H9 (cell line): Measurements from ENCODE around the gene TADA2A. TPM values are rescaled to one million over a fixed set of nuclear protein-coding genes. Genes with fewer than 3 reads are reported as not detected.

Source experiments
- DNase-seq: peaks from one replicate; pipeline ENCODE4 v3.0.0-alpha.2; 2017
- H2AFZ ChIP-seq: one replicate; pipeline ENCODE4 v1.6.1; 2013; ENCODE audit warnings: mild to moderate bottlenecking, low read length, control low read depth, moderate library complexity
- H2AK5ac ChIP-seq: 2 replicates; pipeline ENCODE4 v1.6.1; 2013; ENCODE audit warnings: low read length, control low read depth, mixed read lengths; ENCODE audit not compliant: insufficient read length
- H2BK120ac ChIP-seq: one replicate; pipeline ENCODE4 v1.6.1; 2013; ENCODE audit warnings: low read depth, mild to moderate bottlenecking, low read length, control low read depth, inconsistent platforms; ENCODE audit not compliant: poor library complexity, severe bottlenecking
- H2BK12ac ChIP-seq: 2 replicates; pipeline ENCODE4 v1.6.1; 2013; ENCODE audit warnings: low read length, control low read depth, mixed read lengths, low read depth; ENCODE audit not compliant: insufficient read length
- H2BK15ac ChIP-seq: 2 replicates; pipeline ENCODE4 v1.6.1; 2013; ENCODE audit warnings: low read depth, low read length, control low read depth
- H2BK20ac ChIP-seq: one replicate; pipeline ENCODE4 v1.6.1; 2013; ENCODE audit warnings: low read depth, mild to moderate bottlenecking, low read length, control low read depth, inconsistent platforms; ENCODE audit not compliant: poor library complexity, severe bottlenecking
- H2BK5ac ChIP-seq: 2 replicates; pipeline ENCODE4 v1.6.1; 2013; ENCODE audit warnings: low read length, control low read depth, mixed read lengths; ENCODE audit not compliant: insufficient read length
- H3K14ac ChIP-seq: 2 replicates; pipeline ENCODE4 v1.6.1; 2013; ENCODE audit warnings: low read length, control low read depth; ENCODE audit not compliant: insufficient read depth
- H3K18ac ChIP-seq: 2 replicates; pipeline ENCODE4 v1.6.1; 2013; ENCODE audit warnings: low read depth, mild to moderate bottlenecking, mixed read lengths, low read length, control low read depth; ENCODE audit not compliant: insufficient read length
- H3K23ac ChIP-seq: 2 replicates; pipeline ENCODE4 v1.6.1; 2013; ENCODE audit warnings: low read length, control low read depth, mixed read lengths, low read depth; ENCODE audit not compliant: insufficient read length
- H3K23me2 ChIP-seq: 2 replicates; pipeline ENCODE4 v1.6.1; 2013; ENCODE audit warnings: low read depth, mild to moderate bottlenecking, mixed read lengths, low read length, control low read depth; ENCODE audit not compliant: insufficient read length, poor library complexity, severe bottlenecking
- H3K27ac ChIP-seq: 2 replicates; pipeline ENCODE4 v1.5.1; 2013; ENCODE audit warnings: low read length, control low read depth, mixed read lengths, low read depth; ENCODE audit not compliant: insufficient read length
- H3K27me3 ChIP-seq: 2 replicates; pipeline ENCODE4 v1.6.1; 2013; ENCODE audit warnings: low read length, control low read depth, inconsistent platforms; ENCODE audit not compliant: insufficient read depth
- H3K4ac ChIP-seq: 2 replicates; pipeline ENCODE4 v1.6.1; 2013; ENCODE audit warnings: low read depth, mild to moderate bottlenecking, control low read depth, inconsistent platforms, low read length, moderate library complexity
- H3K4me1 ChIP-seq: 2 replicates; pipeline ENCODE4 v1.6.1; 2013; ENCODE audit warnings: low read length, control low read depth, inconsistent platforms; ENCODE audit not compliant: insufficient read depth
- H3K4me2 ChIP-seq: 2 replicates; pipeline ENCODE4 v1.6.1; 2013; ENCODE audit warnings: low read length, control low read depth, mixed read lengths; ENCODE audit not compliant: insufficient read length, insufficient read depth
- H3K56ac ChIP-seq: 2 replicates; pipeline ENCODE4 v1.6.1; 2013; ENCODE audit warnings: low read depth, mild to moderate bottlenecking, mixed read lengths, low read length, control low read depth; ENCODE audit not compliant: insufficient read length
- H3K79me1 ChIP-seq: 2 replicates; pipeline ENCODE4 v1.6.1; 2013; ENCODE audit warnings: low read depth, mild to moderate bottlenecking, moderate library complexity, low read length, control low read depth, inconsistent platforms; ENCODE audit not compliant: insufficient read depth, poor library complexity, severe bottlenecking
- H3K79me2 ChIP-seq: 2 replicates; pipeline ENCODE4 v1.6.1; 2013; ENCODE audit warnings: low read length, control low read depth, inconsistent platforms; ENCODE audit not compliant: insufficient read depth
- H3K9ac ChIP-seq: 2 replicates; pipeline ENCODE4 v1.6.1; 2013; ENCODE audit warnings: low read length, control low read depth, mixed read lengths; ENCODE audit not compliant: insufficient read length; ENCODE audit errors: extremely low read depth
- H3K9me3 ChIP-seq: one replicate; pipeline ENCODE4 v1.6.1; 2013; ENCODE audit warnings: low read depth, low read length, inconsistent platforms; ENCODE audit not compliant: control insufficient read depth
- H3T11ph ChIP-seq: one replicate; pipeline ENCODE4 v1.6.1; 2013; ENCODE audit warnings: mild to moderate bottlenecking, low read length, control low read depth, inconsistent platforms
- H4K20me1 ChIP-seq: one replicate; pipeline ENCODE4 v1.6.1; 2013; ENCODE audit not compliant: control insufficient read depth, insufficient read length, insufficient read depth
- H4K5ac ChIP-seq: 2 replicates; pipeline ENCODE4 v1.6.1; 2013; ENCODE audit warnings: low read depth, mild to moderate bottlenecking, mixed read lengths, low read length, control low read depth; ENCODE audit not compliant: insufficient read length
- H4K8ac ChIP-seq: replicated peaks from 2 replicates; pipeline ENCODE4 v1.6.1; 2013; ENCODE audit warnings: low read length, control low read depth, mixed read lengths, low read depth; ENCODE audit not compliant: insufficient read length
- H4K91ac ChIP-seq: 2 replicates; pipeline ENCODE4 v1.6.1; 2013; ENCODE audit warnings: low read depth, mild to moderate bottlenecking, moderate library complexity, mixed read lengths, low read length, control low read depth; ENCODE audit not compliant: insufficient read length
- H3K27ac Mint-ChIP-seq, 3 experiments: 2 replicates in 2 of 3; 3 replicates in 1 of 3; pipeline ENCODE4 v1.8.0; 2020 to 2021; ENCODE audit warnings: mixed read lengths in 3 of 3, mild to moderate bottlenecking in 1 of 3, moderate library complexity in 1 of 3
- H3K27me3 Mint-ChIP-seq: 2 replicates; pipeline ENCODE4 v1.8.0; 2021; ENCODE audit warnings: low read depth, mild to moderate bottlenecking, moderate library complexity, mixed read lengths
- H3K36me3 Mint-ChIP-seq, 3 experiments: 2 replicates in 2 of 3; 3 replicates in 1 of 3; pipeline ENCODE4 v1.8.0; 2020 to 2021; ENCODE audit warnings: low read depth in 3 of 3, mixed read lengths in 3 of 3; ENCODE audit not compliant: insufficient read depth in 1 of 3
- H3K4me1 Mint-ChIP-seq, 2 experiments: 2 replicates each; pipeline ENCODE4 v1.8.0; 2020; ENCODE audit warnings: mixed read lengths in 2 of 2
- H3K4me3 Mint-ChIP-seq, 2 experiments: 2 replicates in 1 of 2; 3 replicates in 1 of 2; pipeline ENCODE4 v1.8.0; 2020 to 2021; ENCODE audit warnings: mild to moderate bottlenecking in 2 of 2, mixed read lengths in 2 of 2, moderate library complexity in 1 of 2
- H3K9me3 Mint-ChIP-seq, 2 experiments: 2 replicates in 1 of 2; 3 replicates in 1 of 2; pipeline ENCODE4 v1.8.0; 2020; ENCODE audit warnings: mild to moderate bottlenecking in 2 of 2, mixed read lengths in 2 of 2, moderate library complexity in 1 of 2
- CTCF ChIP-seq: fragments of 200-600 bp; sonication (generic); conservative IDR thresholded peaks from 3 replicates; pipeline ENCODE4 v1.8.0; 2021; ENCODE audit warnings: antibody characterized with exemption, mild to moderate bottlenecking
- WGBS: extraction: QIAGEN DNeasy Blood & Tissue Kit; methylation state at CpG from one replicate; pipeline ENCODE4 v1.1.7; 2013; ENCODE audit warnings: missing lambda C conversion rate, low lambda C conversion rate, mixed read lengths; ENCODE audit not compliant: insufficient read length; ENCODE audit errors: extremely low coverage; 5-methylcytosine and 5-hydroxymethylcytosine counted together
- total RNA-seq: library from RNA; stranded (reverse); gene quantifications from 2 replicates; pipeline ENCODE4 v1.2.1, GENCODE V29; 2021

Gene TADA2A
- total RNA-seq, 1 experiment from 2014 or later: 20.9 TPM

DNA sequence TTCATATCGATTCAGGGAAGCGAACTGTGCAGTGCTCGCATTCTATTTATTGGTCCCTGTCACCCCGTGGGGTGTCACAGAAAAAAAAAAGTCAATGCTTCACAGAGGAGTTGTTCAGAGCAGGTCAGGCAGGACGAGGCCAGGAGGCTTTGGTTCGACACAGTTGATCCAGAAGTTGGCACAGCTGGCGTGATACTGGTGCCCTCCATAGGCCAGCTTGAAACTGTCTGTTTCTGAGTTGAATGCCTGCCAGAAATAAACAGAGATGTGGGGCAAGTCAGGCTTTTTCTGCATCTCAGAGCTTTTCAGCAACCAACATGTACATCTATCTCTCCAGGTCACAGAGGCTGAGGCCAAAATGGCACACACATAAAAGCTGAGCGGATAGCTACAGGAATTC, 112.1 kb downstream of the TADA2A start:
- H3K4me1 Mint-ChIP-seq: peaks cover 0 to 4% of the 10 kb centered on the region in 2 experiments; a peak in 1 of 4 replicates
- no peak overlapping the region for H2BK120ac ChIP-seq

More for the DNA sequence above, 112.1 kb downstream of the TADA2A start:
- Histone ChIP-seq H3K27me3 (no peaks in the 10 kb centered on the region), H3T11ph (no peak overlapping the region), H3K4me2 (no peak overlapping the region), H2BK12ac (no peak overlapping the region), H3K27ac (no peak overlapping the region), H4K5ac (no peak overlapping the region), H2BK15ac (no peak overlapping the region), H2AFZ (no peak overlapping the region), H3K56ac (no peak overlapping the region), H2BK20ac (no peak overlapping the region), H3K79me2 (no peaks in the 10 kb centered on the region), H4K91ac (no peak overlapping the region), H4K8ac (no peak overlapping the region), H3K79me1 (no peaks in the 10 kb centered on the region), H3K9me3 (no peaks in the 10 kb centered on the region), H4K20me1 (no peaks in the 10 kb centered on the region), H3K14ac (no peak overlapping the region), H3K23me2 (no peaks in the 10 kb centered on the region), H3K9ac (no peak overlapping the region), H2AK5ac (no peak overlapping the region), H3K18ac (no peak overlapping the region), H3K4me1 (no peaks in the 10 kb centered on the region), H2BK5ac (no peak overlapping the region), H3K4ac (no peak overlapping the region), H3K23ac (no peak overlapping the region)
- WGBS: no CpG with 5 or more reads among the region's 8 CpGs
- H3K27ac Mint-ChIP-seq: no peak overlapping the region
- peaks cover 3 to 45% (median 25%) of the 10 kb centered on the region in 3 experiments; a peak in 6 of 7 replicates for H3K36me3 Mint-ChIP-seq
- no peak for DNase-seq
- H3K4me3 Mint-ChIP-seq: no peak overlapping the region
- TF ChIP-seq CTCF: no peak
- H3K27me3 Mint-ChIP-seq: no peaks in the 10 kb centered on the region
- H3K9me3 Mint-ChIP-seq: no peaks in the 10 kb centered on the region
